ENCODE measurements around the gene CCNY. TPM values are rescaled to one million over a fixed set of nuclear protein-coding genes. Genes with fewer than 3 reads are reported as not detected.

The CCNY gene
- total and polyA plus RNA-seq, 12 donors, result 26.0 to 99.4 (median 88.9) TPM

- Histone ChIP-seq H3K4me1 (peaks cover 17 to 52% (median 40%) of the 10 kb centered on the region in 9 donors), H3K27ac (no peak overlapping the region), H3K27me3 (no peaks in the 10 kb centered on the region), H3K9me3 (no peaks in the 10 kb centered on the region), H3K36me3 (peaks cover 0 to 74% (median 20%) of the 10 kb centered on the region in 9 donors), H3K4me3 (no peak overlapping the region)
- intact Hi-C loops (cut with DNase I), result loop anchor here in 6 of 10 donors (10.0 kb wide), 8 partner anchors 73 to 443 kb away; partner anchors contain the start of genes CCNY (in 1 of the 6) and CREM (in 1 of the 6)
- ATAC-seq (no peak), DNase-seq (no peak)
- WGBS, 2 donors, result 91 to 95% methylated on average over 6 of the region's 6 CpGs
- TF ChIP-seq CTCF (IDR thresholded peaks at IDR 0.05), result no peak
These were observed 231.6 kb downstream of the CCNY start for GRCh38 chr10:35567951-35568350.

DNA sequence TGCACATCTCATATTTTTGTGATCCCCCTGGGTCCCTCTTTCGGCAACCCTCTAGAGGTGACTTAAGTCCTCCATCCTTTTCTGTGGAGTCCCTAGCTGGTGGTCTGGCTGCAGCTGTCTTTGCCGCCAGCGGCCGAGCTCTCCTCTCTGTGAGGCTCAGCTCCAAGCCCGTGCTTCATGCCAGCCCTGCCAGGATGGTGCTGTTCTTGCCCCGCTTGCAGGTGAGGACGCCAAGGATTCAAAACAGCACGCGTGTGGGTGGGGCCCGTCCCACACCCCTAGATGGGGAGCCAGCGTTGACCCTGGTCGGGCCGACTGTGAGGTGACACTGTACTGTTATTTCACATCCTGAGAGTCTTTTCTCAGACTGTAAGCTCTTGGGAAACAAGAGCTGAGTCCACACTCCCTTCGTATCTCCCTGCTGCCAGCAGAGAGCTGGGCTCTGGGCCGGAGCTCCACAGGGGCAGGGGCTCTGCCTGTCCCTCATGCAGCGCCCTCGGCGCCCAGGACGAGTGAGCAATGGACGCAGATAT is 232.2 kb downstream of the CCNY start:
- WGBS, 2 donors, result 91 to 94% methylated on average over 20 of the region's 20 CpGs
- Histone ChIP-seq H3K9me3 (no peaks in the 10 kb centered on the region), H3K27me3 (no peaks in the 10 kb centered on the region), H3K36me3 (peaks cover 0 to 80% (median 20%) of the 10 kb centered on the region in 9 donors), H3K4me3 (no peak overlapping the region), H3K27ac (no peak overlapping the region), H3K4me1 (peaks cover 17 to 46% (median 34%) of the 10 kb centered on the region in 9 donors)
- intact Hi-C loops (cut with DNase I), result loop anchor here in 6 of 10 donors (10.0 kb wide), 8 partner anchors 74 to 444 kb away; partner anchors contain the start of genes CCNY (in 1 of the 6) and CREM (in 1 of the 6)
- DNase-seq, result no peak
- no peak for ATAC-seq
- TF ChIP-seq CTCF (IDR thresholded peaks at IDR 0.05), result no peak

DNA sequence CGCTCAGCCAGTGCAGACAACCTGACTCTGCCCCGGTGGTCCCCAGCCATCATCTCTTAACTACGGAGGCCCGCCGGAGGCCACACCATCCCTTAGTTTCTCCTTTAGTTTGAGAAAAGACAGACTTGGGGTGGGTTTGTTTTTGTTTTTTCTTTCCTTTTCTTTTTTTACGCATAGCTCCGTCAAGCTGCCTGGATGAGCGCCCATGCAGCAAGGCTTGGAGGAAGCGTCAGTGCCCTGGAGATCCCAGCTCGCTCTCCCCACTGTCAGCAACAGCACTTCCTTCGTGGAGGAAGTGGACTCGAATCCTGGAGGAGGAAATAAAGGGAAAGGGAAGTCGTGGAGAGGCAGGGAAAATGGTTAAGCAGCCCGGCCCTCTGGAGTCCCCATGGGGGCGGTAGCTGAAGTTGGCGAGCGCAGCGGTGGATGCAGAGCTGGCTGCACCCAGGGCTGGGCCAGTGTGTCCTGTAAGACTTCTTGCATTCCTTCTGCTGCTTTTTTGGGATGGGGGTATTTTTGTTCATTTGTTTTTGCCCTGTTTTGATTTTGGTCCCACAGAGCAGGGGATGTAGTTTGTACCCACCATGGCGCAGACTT is 232.9 kb downstream of the CCNY start:
- intact Hi-C loops (cut with DNase I), result loop anchor here in 6 of 10 donors (10.0 kb wide), 8 partner anchors 74 to 444 kb away; partner anchors contain the start of genes CCNY (in 1 of the 6) and CREM (in 1 of the 6)
- no peak for DNase-seq
- no peak for TF ChIP-seq CTCF (IDR thresholded peaks at IDR 0.05)
- Histone ChIP-seq H3K4me1 (peaks cover 13 to 39% (median 28%) of the 10 kb centered on the region in 9 donors), H3K4me3 (no peak overlapping the region), H3K9me3 (no peaks in the 10 kb centered on the region), H3K27me3 (no peaks in the 10 kb centered on the region), H3K27ac (peak overlapping the region in 1 of 10 donors; percentile 12), H3K36me3 (peaks cover 0 to 86% (median 20%) of the 10 kb centered on the region in 9 donors)
- WGBS, 2 donors, result 66 to 74% methylated on average over 19 of the region's 19 CpGs
- ATAC-seq, result no peak

GRCh38 chr10:35569836-35570235 is 233.5 kb downstream of the CCNY start:
- Histone ChIP-seq H3K4me1 (peaks cover 10 to 33% (median 21%) of the 10 kb centered on the region in 9 donors), H3K36me3 (peaks cover 0 to 92% (median 20%) of the 10 kb centered on the region in 9 donors), H3K27me3 (no peaks in the 10 kb centered on the region), H3K4me3 (no peak overlapping the region), H3K27ac (no peak overlapping the region), H3K9me3 (no peaks in the 10 kb centered on the region)
- no peak for TF ChIP-seq CTCF (IDR thresholded peaks at IDR 0.05)
- intact Hi-C loops (cut with DNase I), result loop anchor here in 7 of 10 donors (10.0 kb wide), 9 partner anchors 75 to 455 kb away; partner anchors contain the start of genes CCNY (in 1 of the 7) and CREM (in 1 of the 7)
- DNase-seq, result no peak
- WGBS, 2 donors, result 85 to 90% methylated on average over 4 of the region's 4 CpGs
- no peak for ATAC-seq
